ENCODE data around the gene KCNC1.

GRCh38 chr11:17814546-17814945 lies 80.0 kb downstream of the KCNC1 start:
- TF ChIP-seq CTCF (conservative IDR thresholded peaks at IDR 0.05 in 1 of 2, IDR thresholded peaks at IDR 0.05 in 1 of 2; ENCODE audit: low read depth in 1 of 2, low read length in 2 of 2) (no peak), EZH2 (IDR thresholded peaks at IDR 0.05; ENCODE audit: low read length, missing control alignments) (no peak)
